ENCODE results near the gene SH3GL1.
A peak's percentile ranks its signal among the peaks of the same experiment; 100 is the strongest.

Gene SH3GL1

GRCh38 chr19:4363571-4364304, 36.6 kb downstream of the SH3GL1 start:
- TF ChIP-seq, protein P1, sequence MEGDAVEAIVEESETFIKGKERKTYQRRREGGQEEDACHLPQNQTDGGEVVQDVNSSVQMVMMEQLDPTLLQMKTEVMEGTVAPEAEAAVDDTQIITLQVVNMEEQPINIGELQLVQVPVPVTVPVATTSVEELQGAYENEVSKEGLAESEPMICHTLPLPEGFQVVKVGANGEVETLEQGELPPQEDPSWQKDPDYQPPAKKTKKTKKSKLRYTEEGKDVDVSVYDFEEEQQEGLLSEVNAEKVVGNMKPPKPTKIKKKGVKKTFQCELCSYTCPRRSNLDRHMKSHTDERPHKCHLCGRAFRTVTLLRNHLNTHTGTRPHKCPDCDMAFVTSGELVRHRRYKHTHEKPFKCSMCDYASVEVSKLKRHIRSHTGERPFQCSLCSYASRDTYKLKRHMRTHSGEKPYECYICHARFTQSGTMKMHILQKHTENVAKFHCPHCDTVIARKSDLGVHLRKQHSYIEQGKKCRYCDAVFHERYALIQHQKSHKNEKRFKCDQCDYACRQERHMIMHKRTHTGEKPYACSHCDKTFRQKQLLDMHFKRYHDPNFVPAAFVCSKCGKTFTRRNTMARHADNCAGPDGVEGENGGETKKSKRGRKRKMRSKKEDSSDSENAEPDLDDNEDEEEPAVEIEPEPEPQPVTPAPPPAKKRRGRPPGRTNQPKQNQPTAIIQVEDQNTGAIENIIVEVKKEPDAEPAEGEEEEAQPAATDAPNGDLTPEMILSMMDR (IDR thresholded peaks at IDR 0.05; ENCODE audit: low read depth, low read length): no peak
- DNase-seq (ENCODE audit: low read depth in 2 of 2): no peak
- no peak overlapping the region for H3K4me3 ChIP-seq (replicated peaks in 1 of 2; ENCODE audit: low read depth in 2 of 2, low read length in 2 of 2)

DNA sequence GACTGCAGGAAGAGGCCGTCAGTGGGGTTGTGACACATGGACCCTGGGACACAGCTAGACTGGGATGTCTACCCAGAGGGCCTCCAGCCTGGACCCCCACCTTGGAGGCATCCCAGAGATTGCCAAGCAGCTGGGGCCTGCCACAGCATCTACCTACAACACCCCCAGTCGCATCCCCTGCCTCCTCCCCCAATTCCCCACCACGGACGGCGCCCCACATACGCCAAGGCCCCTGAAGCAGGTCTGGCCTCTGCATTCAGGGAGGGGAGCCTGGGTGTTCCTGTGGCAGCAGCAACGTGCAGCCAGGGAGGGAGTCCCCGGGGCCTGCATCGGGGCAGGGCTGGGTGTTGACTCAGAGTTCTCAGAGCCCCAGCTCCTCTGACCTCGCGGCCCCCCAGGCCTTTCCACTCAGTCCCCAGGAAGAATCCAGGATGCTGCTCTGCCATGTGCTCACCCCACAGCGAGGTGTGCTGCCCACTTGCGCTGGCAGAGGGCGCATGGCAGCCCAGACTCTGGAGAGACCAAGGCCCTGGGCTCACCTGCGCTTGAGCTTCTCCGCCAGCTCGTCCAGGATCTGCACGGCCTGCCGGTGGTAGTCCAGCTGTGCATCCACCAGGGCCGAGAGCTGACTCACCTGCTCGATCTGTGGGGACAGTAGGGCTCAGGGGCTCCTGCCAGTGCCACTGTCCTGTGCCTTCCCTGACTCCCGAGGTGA, 37.4 kb downstream of the SH3GL1 start:
- no peak overlapping the region for H3K4me3 ChIP-seq (replicated peaks in 1 of 2; ENCODE audit: low read depth in 2 of 2, low read length in 2 of 2)
- TF ChIP-seq, protein P1 (IDR thresholded peaks at IDR 0.05; ENCODE audit: low read depth, low read length): peak; percentile 13
- DNase-seq (ENCODE audit: low read depth in 2 of 2): no peak

- no peak for DNase-seq (ENCODE audit: low read depth in 2 of 2)
- H3K4me3 ChIP-seq (replicated peaks in 1 of 2; ENCODE audit: low read depth in 2 of 2, low read length in 2 of 2): no peak overlapping the region
- TF ChIP-seq, protein P1 (IDR thresholded peaks at IDR 0.05; ENCODE audit: low read depth, low read length): no peak
Observed at GRCh38 chr19:4362101-4362828, 38.1 kb downstream of the SH3GL1 start.

GRCh38 chr19:4361152-4362046, 38.9 kb downstream of the SH3GL1 start:
- TF ChIP-seq, protein P1 (IDR thresholded peaks at IDR 0.05; ENCODE audit: low read depth, low read length): no peak
- no peak for DNase-seq (ENCODE audit: low read depth in 2 of 2)
- H3K4me3 ChIP-seq (replicated peaks in 1 of 2; ENCODE audit: low read depth in 2 of 2, low read length in 2 of 2): no peak overlapping the region

DNA sequence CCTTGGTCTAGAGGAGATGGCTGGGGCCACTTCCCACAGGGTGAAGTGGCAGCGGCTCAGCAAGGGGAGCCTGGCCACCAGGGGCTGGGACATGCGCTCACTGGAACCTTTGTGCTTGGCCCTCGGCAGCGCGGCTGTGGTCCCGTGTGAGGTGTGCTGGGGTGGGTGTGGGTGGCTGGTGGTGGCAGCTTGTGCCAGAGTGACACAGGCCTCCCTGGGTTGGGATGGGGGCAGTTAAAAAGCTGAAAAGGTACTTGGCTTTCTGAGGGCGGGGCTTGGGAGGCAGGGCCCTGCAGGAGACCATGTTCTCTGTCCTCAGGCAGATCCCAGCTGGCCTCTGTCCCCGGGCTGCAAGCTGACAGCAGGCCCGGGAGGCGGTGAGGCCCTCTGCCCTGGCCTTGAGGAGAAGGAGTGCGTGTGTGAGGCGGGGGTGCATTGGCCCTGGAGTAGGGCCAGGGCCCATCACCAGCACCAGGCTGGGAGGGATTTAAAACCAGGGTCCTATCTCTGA, 39.7 kb downstream of the SH3GL1 start:
- DNase-seq (ENCODE audit: low read depth in 2 of 2): no peak
- H3K4me3 ChIP-seq (replicated peaks in 1 of 2; ENCODE audit: low read depth in 2 of 2, low read length in 2 of 2): no peak overlapping the region
- TF ChIP-seq, protein P1 (IDR thresholded peaks at IDR 0.05; ENCODE audit: low read depth, low read length): no peak

DNA sequence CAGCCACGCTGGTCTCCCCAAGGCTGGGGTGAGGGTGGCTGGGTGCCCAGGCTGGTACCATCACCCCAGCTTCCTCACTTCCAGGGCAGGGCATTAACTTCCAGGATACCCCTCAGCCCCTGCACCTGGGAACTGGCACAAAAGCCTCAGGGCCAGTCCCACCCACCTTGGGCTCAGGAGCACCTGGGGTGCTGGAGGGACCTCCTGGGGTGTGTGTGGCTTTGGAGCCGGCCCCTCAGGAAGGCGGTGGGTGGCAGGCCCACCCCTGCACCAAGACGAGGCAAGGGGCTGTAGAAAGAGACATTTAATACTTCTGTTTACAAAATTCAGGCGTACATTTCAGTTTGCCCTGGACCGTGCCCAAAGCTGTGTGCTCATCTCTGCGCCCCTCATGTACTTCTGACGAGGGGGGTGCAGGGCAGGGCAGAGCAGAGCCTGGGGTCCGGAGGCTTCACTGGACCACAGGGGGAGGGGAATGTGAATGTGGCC, 40.2 kb downstream of the SH3GL1 start:
- no peak overlapping the region for H3K4me3 ChIP-seq (replicated peaks in 1 of 2; ENCODE audit: low read depth in 2 of 2, low read length in 2 of 2)
- DNase-seq (ENCODE audit: low read depth in 2 of 2): no peak
- TF ChIP-seq, protein P1 (IDR thresholded peaks at IDR 0.05; ENCODE audit: low read depth, low read length): no peak

All from cardiac fibroblast (primary cell).